IMR-90 (cell line): Measurements from ENCODE around the gene TEX14. TPM values are rescaled to one million over a fixed set of nuclear protein-coding genes. Genes with fewer than 3 reads are reported as not detected.

Source experiments
- ATAC-seq: fragments of 200-7000 bp; cut with Tn5 transposase; 2 replicates; pipeline ENCODE4 v1.9.1; 2020; ENCODE audit warnings: low read depth, mild to moderate bottlenecking, moderate library complexity
- BruUV-seq: library from RNA; stranded (reverse); fragments of 400-500 nt; replicated peaks from 2 replicates; lab custom pipeline; 2021; lab: Mats Ljungman, UMichigan
- CTCF ChIA-PET: fragments of 300-600 bp; formaldehyde crosslinking; extraction: SDS; loops from one replicate; lab custom pipeline; 2021; ENCODE audit warnings: antibody characterized with exemption; lab: Yijun Ruan, JAX
- POLR2A ChIA-PET: fragments of 300-600 bp; sonication (Branson Sonifier 250); formaldehyde crosslinking; loops from one replicate; lab custom pipeline; 2022; ENCODE audit warnings: antibody characterized with exemption; ENCODE audit not compliant: unreplicated experiment; lab: Charles Lee
- DNase-seq: peaks from one replicate; pipeline ENCODE4 v3.0.0; 2013
- H2AFZ ChIP-seq: replicated peaks from 2 replicates; pipeline ENCODE3; 2013; ENCODE audit warnings: low read length, mild to moderate bottlenecking; ENCODE audit not compliant: poor library complexity
- H2AK5ac ChIP-seq: 2 replicates; pipeline ENCODE4 v1.6.1; 2013; ENCODE audit warnings: low read depth, low read length, inconsistent platforms
- H2AK9ac ChIP-seq: replicated peaks from 2 replicates; pipeline ENCODE3; 2013; ENCODE audit warnings: mild to moderate bottlenecking, low read depth, low read length, moderate library complexity; ENCODE audit not compliant: poor library complexity
- H2BK120ac ChIP-seq: 2 replicates; pipeline ENCODE4 v1.6.1; 2013; ENCODE audit warnings: low read depth, low read length, inconsistent platforms
- H2BK15ac ChIP-seq: 3 replicates; pipeline ENCODE4 v1.6.1; 2013; ENCODE audit warnings: low read depth, low read length, inconsistent platforms
- H2BK20ac ChIP-seq: 2 replicates; pipeline ENCODE4 v1.6.1; 2013; ENCODE audit warnings: low read depth, mild to moderate bottlenecking, inconsistent platforms, low read length, moderate library complexity
- H2BK5ac ChIP-seq: 2 replicates; pipeline ENCODE4 v1.6.1; 2013; ENCODE audit warnings: mild to moderate bottlenecking, low read depth, low read length, inconsistent platforms; ENCODE audit not compliant: poor library complexity, severe bottlenecking
- H3K14ac ChIP-seq: replicated peaks from 2 replicates; pipeline ENCODE4 v1.6.1; 2013; ENCODE audit warnings: low read depth, low read length, inconsistent platforms
- H3K18ac ChIP-seq: 2 replicates; pipeline ENCODE4 v1.6.1; 2013; ENCODE audit warnings: low read depth, low read length, control low read depth
- H3K23ac ChIP-seq: 2 replicates; pipeline ENCODE4 v1.6.1; 2013; ENCODE audit warnings: low read depth, low read length, inconsistent platforms
- H3K27ac ChIP-seq: 2 replicates; pipeline ENCODE4 v1.5.1; 2013; ENCODE audit warnings: mild to moderate bottlenecking, control low read depth, low read length; ENCODE audit not compliant: insufficient read depth
- H3K27me3 ChIP-seq: 2 replicates; pipeline ENCODE4 v1.6.1; 2013; ENCODE audit warnings: low read length; ENCODE audit not compliant: control insufficient read depth, insufficient read depth
- H3K36me3 ChIP-seq: 2 replicates; pipeline ENCODE4 v1.6.1; 2013; ENCODE audit warnings: low read length, mixed read lengths; ENCODE audit not compliant: control insufficient read depth, insufficient read depth
- H3K4ac ChIP-seq: 2 replicates; pipeline ENCODE4 v1.6.1; 2013; ENCODE audit warnings: low read depth, low read length, inconsistent platforms
- H3K4me1 ChIP-seq: 2 replicates; pipeline ENCODE4 v1.6.1; 2013; ENCODE audit warnings: low read length, mixed read lengths; ENCODE audit not compliant: control insufficient read depth, insufficient read depth
- H3K4me2 ChIP-seq: 2 replicates; pipeline ENCODE4 v1.6.1; 2013; ENCODE audit warnings: low read depth, mild to moderate bottlenecking, control low read depth, low read length, moderate library complexity
- H3K4me3 ChIP-seq: 2 replicates; pipeline ENCODE4 v1.5.1; 2013; ENCODE audit warnings: low read depth, mild to moderate bottlenecking, control low read depth, low read length, moderate library complexity; ENCODE audit not compliant: insufficient read depth
- H3K56ac ChIP-seq: 2 replicates; pipeline ENCODE4 v1.6.1; 2013; ENCODE audit warnings: low read length, inconsistent platforms; ENCODE audit not compliant: insufficient read depth; ENCODE audit errors: extremely low read depth
- H3K79me1 ChIP-seq, 2 experiments: 2 replicates each; pipeline ENCODE4 v1.6.1; 2013; ENCODE audit warnings: low read length in 2 of 2, inconsistent platforms in 1 of 2, low read depth in 1 of 2
- H3K9ac ChIP-seq: 2 replicates; pipeline ENCODE4 v1.6.1; 2013; ENCODE audit warnings: low read depth, low read length, control low read depth
- H3K9me1 ChIP-seq: 2 replicates; pipeline ENCODE4 v1.6.1; 2013; ENCODE audit warnings: low read length, inconsistent platforms; ENCODE audit not compliant: insufficient read depth
- H3K9me3 ChIP-seq: 2 replicates; pipeline ENCODE4 v1.6.1; 2013; ENCODE audit warnings: low read length; ENCODE audit not compliant: control insufficient read depth, insufficient read depth
- H4K20me1 ChIP-seq: 2 replicates; pipeline ENCODE4 v1.6.1; 2013; ENCODE audit warnings: low read length, inconsistent platforms; ENCODE audit not compliant: insufficient read depth
- H4K5ac ChIP-seq: 2 replicates; pipeline ENCODE4 v1.6.1; 2013; ENCODE audit warnings: mild to moderate bottlenecking, low read depth, low read length, control low read depth
- H4K8ac ChIP-seq, 2 experiments: 2 replicates each; pipeline ENCODE4 v1.6.1; 2013; ENCODE audit warnings: low read depth in 2 of 2, low read length in 2 of 2, control low read depth in 1 of 2, inconsistent platforms in 1 of 2
- H4K91ac ChIP-seq: 2 replicates; pipeline ENCODE4 v1.6.1; 2013; ENCODE audit warnings: low read depth, low read length, inconsistent platforms; ENCODE audit not compliant: insufficient read depth
- BHLHE40 ChIP-seq: fragments of 150-350 bp; IDR thresholded peaks from 2 replicates; pipeline ENCODE4 v1.6.1; 2016; ENCODE audit warnings: mild to moderate bottlenecking, low read depth, low read length
- CEBPB ChIP-seq: IDR thresholded peaks from 2 replicates; pipeline ENCODE4 v1.6.1; 2012; ENCODE audit warnings: low read depth, low read length, improper control_type of control experiment
- CHD1 ChIP-seq: IDR thresholded peaks from 2 replicates; pipeline ENCODE4 v1.6.1; 2012; ENCODE audit warnings: low read depth, low read length, improper control_type of control experiment
- CTCF ChIP-seq: conservative IDR thresholded peaks from 2 replicates; pipeline ENCODE4 v1.5.1; 2012; ENCODE audit warnings: mild to moderate bottlenecking, low read depth, low read length, improper control_type of control experiment
- FOS ChIP-seq: fragments of 150-350 bp; IDR thresholded peaks from 2 replicates; pipeline ENCODE4 v1.6.1; 2016; ENCODE audit warnings: low read depth, low read length
- MAFK ChIP-seq: IDR thresholded peaks from 2 replicates; pipeline ENCODE4 v1.6.1; 2012; ENCODE audit warnings: low read depth, low read length, improper control_type of control experiment
- MAZ ChIP-seq: IDR thresholded peaks from 2 replicates; pipeline ENCODE4 v1.6.1; 2012; ENCODE audit warnings: low read depth, mild to moderate bottlenecking, low read length, improper control_type of control experiment, moderate library complexity, borderline replicate concordance
- NFE2L2 ChIP-seq: fragments of 150-350 bp; IDR thresholded peaks from 2 replicates; pipeline ENCODE4 v1.6.1; 2016; ENCODE audit warnings: low read depth, mild to moderate bottlenecking, low read length
- POLR2A ChIP-seq: IDR thresholded peaks from 2 replicates; pipeline ENCODE4 v1.6.1; 2012; ENCODE audit warnings: mild to moderate bottlenecking, low read depth, low read length
- RAD21 ChIP-seq: IDR thresholded peaks from 2 replicates; pipeline ENCODE4 v1.6.1; 2012; ENCODE audit warnings: low read length, improper control_type of control experiment
- RFX5 ChIP-seq: IDR thresholded peaks from 2 replicates; pipeline ENCODE4 v1.8.0; 2012; ENCODE audit warnings: low read depth, mild to moderate bottlenecking, low read length, moderate library complexity
- SMC3 ChIP-seq: fragments of 150-350 bp; IDR thresholded peaks from 2 replicates; pipeline ENCODE4 v1.6.1; 2016; ENCODE audit warnings: low read depth, mild to moderate bottlenecking, antibody characterized with exemption, low read length, moderate library complexity
- USF2 ChIP-seq: fragments of 150-350 bp; IDR thresholded peaks from 2 replicates; pipeline ENCODE4 v1.6.1; 2017; ENCODE audit warnings: mild to moderate bottlenecking, antibody characterized with exemption, low read length, low read depth
- whole genome bisulfite sequencing, 2 experiments: methylation state at CpG; one replicate each; pipeline versions ENCODE4 v1.1.5 to v1.1.7; 2013; ENCODE audit warnings: missing lambda C conversion rate in 2 of 2; ENCODE audit not compliant: insufficient read length in 1 of 2; ENCODE audit errors: extremely low coverage in 2 of 2; 5-methylcytosine and 5-hydroxymethylcytosine counted together
- dilution Hi-C: fragments of 300-500 bp; cut with HindIII; formaldehyde crosslinking; loops from one replicate; pipeline ENCODE4 v1.14.3; 2018; ENCODE audit warnings: low sequenced_read_pairs; ENCODE audit not compliant: unreplicated experiment
- in situ Hi-C: fragments of 300-500 bp; cut with MboI; formaldehyde crosslinking; loops from 3 replicates; pipeline ENCODE4 v1.14.3; 2019; ENCODE audit warnings: low sequenced_read_pairs, inconsistent platforms, mixed read lengths
- intact Hi-C: fragments of 100-400 bp; cut with micrococcal nuclease; formaldehyde crosslinking; loops from 2 replicates; pipeline ENCODE4 v1.10.0; 2022
- polyA plus RNA-seq, 3 experiments: library from polyadenylated mRNA; depleted of rRNA; stranded (reverse); fragments of >200 nt; gene quantifications; 2 replicates each; pipeline ENCODE4 v1.2.3, GENCODE V29; 2012; ENCODE audit warnings: low replicate concordance in 1 of 3
- total RNA-seq: library from RNA; depleted of rRNA; stranded (reverse); fragments of >200 nt; gene quantifications from 2 replicates; pipeline ENCODE4 v1.2.3, GENCODE V29; 2012
- TF ChIP-seq, protein P1 (sequence below): fragments of 150-350 bp; IDR thresholded peaks from 2 replicates; pipeline ENCODE4 v1.6.1; 2016; ENCODE audit warnings: low read depth, mild to moderate bottlenecking, low read length, moderate library complexity, borderline replicate concordance

The TEX14 gene
- total and polyA plus RNA-seq, 2 of the 4 experiments (the other 2 are of a cell fraction): not detected

- Histone ChIP-seq H4K5ac (no peak overlapping the region), H2AK9ac (no peak overlapping the region), H2BK120ac (no peak overlapping the region), H2AK5ac (no peak overlapping the region), H3K79me1 (no peaks in the 10 kb centered on the region), H2BK15ac (no peak overlapping the region), H3K4me2 (no peak overlapping the region), H4K20me1 (no peaks in the 10 kb centered on the region), H3K27me3 (peaks cover 3% of the 10 kb centered on the region; the same call in 1 of the 2 replicates), H3K23ac (no peak overlapping the region), H2BK20ac (no peak overlapping the region), H3K9me1 (peaks cover 15% of the 10 kb centered on the region), H4K91ac (no peak overlapping the region), H3K4me3 (no peak overlapping the region), H3K27ac (no peak overlapping the region), H3K14ac (no peak overlapping the region), H3K9me3 (no peaks in the 10 kb centered on the region), H3K9ac (no peak overlapping the region), H3K36me3 (no peaks in the 10 kb centered on the region), H2BK5ac (no peak overlapping the region), H3K4ac (no peak overlapping the region), H3K18ac (no peak overlapping the region), H2AFZ (no peak overlapping the region), H4K8ac (no peak overlapping the region), H3K4me1 (peaks cover 14% of the 10 kb centered on the region), H3K56ac (no peak overlapping the region)
- ATAC-seq (no peak), DNase-seq (no peak)
- no TSS peak for BruUV-seq
- dilution Hi-C loops (no loop called here), intact Hi-C loops (no loop called here), in situ Hi-C loops (no loop called here)
- TF ChIP-seq SMC3 (no peak), BHLHE40 (no peak), NFE2L2 (no peak), RAD21 (no peak), POLR2A (no peak), MAZ (no peak), CTCF (no peak), CEBPB (no peak), USF2 (no peak), RFX5 (no peak), MAFK (no peak), FOS (no peak), CHD1 (no peak)
- TF ChIP-seq, protein P1, sequence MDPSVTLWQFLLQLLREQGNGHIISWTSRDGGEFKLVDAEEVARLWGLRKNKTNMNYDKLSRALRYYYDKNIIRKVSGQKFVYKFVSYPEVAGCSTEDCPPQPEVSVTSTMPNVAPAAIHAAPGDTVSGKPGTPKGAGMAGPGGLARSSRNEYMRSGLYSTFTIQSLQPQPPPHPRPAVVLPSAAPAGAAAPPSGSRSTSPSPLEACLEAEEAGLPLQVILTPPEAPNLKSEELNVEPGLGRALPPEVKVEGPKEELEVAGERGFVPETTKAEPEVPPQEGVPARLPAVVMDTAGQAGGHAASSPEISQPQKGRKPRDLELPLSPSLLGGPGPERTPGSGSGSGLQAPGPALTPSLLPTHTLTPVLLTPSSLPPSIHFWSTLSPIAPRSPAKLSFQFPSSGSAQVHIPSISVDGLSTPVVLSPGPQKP: no peak
- WGBS, 2 experiments: no CpG with 5 or more reads among the region's 2 CpGs
- ChIA-PET CTCF (no interaction called here), POLR2A (interaction anchor here (0.6 kb wide), 1 partner anchor 133 kb away, joined by 17 read pairs; no protein-coding TSS in a partner anchor)
Measured at GRCh38 chr17:58530655-58531054, 161.2 kb downstream of the TEX14 start.
